SK-N-SH (cell line): ENCODE measurements around the gene TBCCD1. TPM values are rescaled to one million over a fixed set of nuclear protein-coding genes. Genes with fewer than 3 reads are reported as not detected.

Source experiments
- CTCF ChIA-PET: fragments of 300-600, 350-600 bp; formaldehyde crosslinking; extraction: SDS; loops from one replicate; lab custom pipeline; 2021; lab: Yijun Ruan, JAX
- POLR2A ChIA-PET: fragments of 350-600 bp; sonication (Branson Sonifier 250); formaldehyde crosslinking; extraction: SDS; loops from one replicate; lab custom pipeline; 2020; ENCODE audit warnings: antibody characterized with exemption, inconsistent platforms; lab: Yijun Ruan, JAX
- DNase-seq: peaks from one replicate; pipeline ENCODE4 v3.0.0; 2012
- H2AFZ ChIP-seq: fragments of 200-600 bp; sonication (generic); 2 replicates; pipeline ENCODE4 v1.8.1; 2016; ENCODE audit warnings: antibody characterized with exemption, mild to moderate bottlenecking, low read depth
- H3F3A ChIP-seq: fragments of 200-600 bp; sonication (generic); replicated peaks from 2 replicates; pipeline ENCODE3; 2016; ENCODE audit warnings: antibody characterized with exemption, mild to moderate bottlenecking; ENCODE audit not compliant: insufficient read depth
- H3K27ac ChIP-seq, 2 experiments: fragments of 200-500 bp in 1 of 2; fragments of 200-600 bp in 1 of 2; sonication (Bioruptor generic) in 1 of 2; sonication (generic), shearing (Covaris generic) in 1 of 2; 2 replicates each; pipeline versions ENCODE4 v1.5.1 to v1.6.1; 2014 to 2016; ENCODE audit warnings: low read depth in 2 of 2, inconsistent platforms in 1 of 2, low read length in 1 of 2, mild to moderate bottlenecking in 1 of 2, mixed read lengths in 1 of 2
- H3K27me3 ChIP-seq: fragments of 200-600 bp; sonication (generic), shearing (Covaris generic); 2 replicates; pipeline ENCODE4 v1.6.1; 2016; ENCODE audit warnings: mixed run types; ENCODE audit not compliant: insufficient read depth
- H3K36me3 ChIP-seq, 2 experiments: fragments of 200-500 bp in 1 of 2; fragments of 200-600 bp in 1 of 2; sonication (Bioruptor generic) in 1 of 2; sonication (generic) in 1 of 2; replicated peaks in 1 of 2; 2 replicates each; pipeline versions ENCODE3 to v1.5.1; 2014 to 2016; ENCODE audit warnings: low read length in 1 of 2, mild to moderate bottlenecking in 1 of 2; ENCODE audit not compliant: insufficient read depth in 2 of 2, control insufficient read depth in 1 of 2
- H3K4me1 ChIP-seq, 2 experiments: fragments of 200-500 bp in 1 of 2; fragments of 200-600 bp in 1 of 2; sonication (Bioruptor generic) in 1 of 2; sonication (generic), shearing (Covaris generic) in 1 of 2; 2 replicates each; pipeline versions ENCODE4 v1.5.1 to v1.6.1; 2014 to 2016; ENCODE audit warnings: low read depth in 1 of 2, low read length in 1 of 2, mixed run types in 1 of 2; ENCODE audit not compliant: insufficient read depth in 2 of 2, control insufficient read depth in 1 of 2
- H3K4me2 ChIP-seq: fragments of 200-600 bp; sonication (generic), shearing (Covaris generic); 2 replicates; pipeline ENCODE4 v1.6.1; 2017; ENCODE audit warnings: mixed run types
- H3K4me3 ChIP-seq, 2 experiments: fragments of 200-500 bp in 1 of 2; fragments of 200-600 bp in 1 of 2; sonication (Bioruptor generic) in 1 of 2; sonication (generic), shearing (Covaris generic) in 1 of 2; 2 replicates each; pipeline versions ENCODE4 v1.5.1 to v1.8.1; 2014 to 2016; ENCODE audit warnings: low read depth in 2 of 2, inconsistent platforms in 1 of 2, low read length in 1 of 2, mild to moderate bottlenecking in 1 of 2, mixed read lengths in 1 of 2, moderate library complexity in 1 of 2
- H3K79me2 ChIP-seq: fragments of 200-600 bp; sonication (generic); 2 replicates; pipeline ENCODE4 v1.8.1; 2017; ENCODE audit warnings: mild to moderate bottlenecking; ENCODE audit not compliant: insufficient read depth
- H3K9ac ChIP-seq: fragments of 200-600 bp; sonication (generic); 2 replicates; pipeline ENCODE4 v1.6.1; 2017; ENCODE audit warnings: mixed run types
- H3K9me2 ChIP-seq: fragments of 200-600 bp; sonication (generic); 2 replicates; pipeline ENCODE4 v1.6.1; 2017; ENCODE audit warnings: mixed run types
- H3K9me3 ChIP-seq: fragments of 200-600 bp; sonication (generic); 2 replicates; pipeline ENCODE4 v1.6.1; 2017; ENCODE audit warnings: mixed run types, mild to moderate bottlenecking, moderate library complexity
- H4K20me1 ChIP-seq: fragments of 200-600 bp; sonication (generic); 2 replicates; pipeline ENCODE4 v1.6.1; 2017; ENCODE audit warnings: mild to moderate bottlenecking, mixed run types; ENCODE audit not compliant: insufficient read depth
- EP300 ChIP-seq, 2 experiments: IDR thresholded peaks; 2 replicates each; pipeline versions ENCODE4 v1.4.0 to v1.6.1; 2012; ENCODE audit warnings: borderline replicate concordance in 1 of 2, low read depth in 1 of 2, low read length in 1 of 2
- EZH2phosphoT487 ChIP-seq: fragments of 200-600 bp; sonication (generic); IDR thresholded peaks from 2 replicates; pipeline ENCODE4 v1.6.1; 2017; ENCODE audit warnings: low read depth, mixed run types, mild to moderate bottlenecking, antibody characterized with exemption, moderate library complexity, borderline replicate concordance
- FOXM1 ChIP-seq: IDR thresholded peaks from 2 replicates; pipeline ENCODE4 v1.4.0; 2012; ENCODE audit warnings: low read depth, mild to moderate bottlenecking
- GATA2 ChIP-seq: sonication (generic); formaldehyde crosslinking; IDR thresholded peaks from 2 replicates; pipeline ENCODE4 v1.5.0; 2020; ENCODE audit warnings: mild to moderate bottlenecking, missing genetic modification reagents
- IRF3 ChIP-seq: fragments of 150-350 bp; IDR thresholded peaks from 2 replicates; pipeline ENCODE4 v1.6.1; 2016; ENCODE audit warnings: mild to moderate bottlenecking, low read depth, low read length
- MAX ChIP-seq: IDR thresholded peaks from 2 replicates; pipeline ENCODE4 v1.4.0; 2012; ENCODE audit warnings: low read depth
- MXI1 ChIP-seq: IDR thresholded peaks from 2 replicates; pipeline ENCODE4 v1.6.1; 2012; ENCODE audit warnings: mild to moderate bottlenecking, low read depth, low read length, improper control_type of control experiment
- NRF1 ChIP-seq: IDR thresholded peaks from 2 replicates; pipeline ENCODE4 v1.6.1; 2012; ENCODE audit warnings: low read depth, mild to moderate bottlenecking, low read length
- POLR2AphosphoS5 ChIP-seq: IDR thresholded peaks from 2 replicates; pipeline ENCODE4 v1.6.1; 2012; ENCODE audit warnings: low read depth, low read length
- RXRA ChIP-seq: IDR thresholded peaks from 2 replicates; pipeline ENCODE4 v1.4.0; 2012; ENCODE audit warnings: low read depth, mild to moderate bottlenecking, borderline replicate concordance
- SMC3 ChIP-seq: IDR thresholded peaks from 2 replicates; pipeline ENCODE4 v1.6.1; 2012; ENCODE audit warnings: low read depth, low read length, improper control_type of control experiment
- TCF12 ChIP-seq: IDR thresholded peaks from 2 replicates; pipeline ENCODE4 v1.4.0; 2012
- YY1 ChIP-seq: IDR thresholded peaks from 2 replicates; pipeline ENCODE4 v1.4.0; 2012; ENCODE audit warnings: low read depth, mild to moderate bottlenecking
- WGBS: methylation state at CpG from one replicate; pipeline ENCODE4 v1.1.6; 2017; ENCODE audit warnings: low lambda C conversion rate; 5-methylcytosine and 5-hydroxymethylcytosine counted together
- polyA plus RNA-seq, 3 experiments: library from polyadenylated mRNA; depleted of rRNA; stranded (reverse); fragments of >200 nt; gene quantifications; 2 replicates each; pipeline ENCODE4 v1.2.3, GENCODE V29; 2012
- TF ChIP-seq, protein P1 (sequence below): fragments of 200-600 bp; sonication (generic); IDR thresholded peaks from 2 replicates; pipeline ENCODE4 v1.6.1; 2017; ENCODE audit warnings: antibody characterized with exemption, mild to moderate bottlenecking, moderate library complexity
- TF ChIP-seq, protein P2 (sequence below): IDR thresholded peaks from 2 replicates; pipeline ENCODE4; 2012

The TBCCD1 gene
- polyA plus RNA-seq, 1 of the 3 experiments (the other 2 are of a cell fraction), result 6.5 TPM

DNA sequence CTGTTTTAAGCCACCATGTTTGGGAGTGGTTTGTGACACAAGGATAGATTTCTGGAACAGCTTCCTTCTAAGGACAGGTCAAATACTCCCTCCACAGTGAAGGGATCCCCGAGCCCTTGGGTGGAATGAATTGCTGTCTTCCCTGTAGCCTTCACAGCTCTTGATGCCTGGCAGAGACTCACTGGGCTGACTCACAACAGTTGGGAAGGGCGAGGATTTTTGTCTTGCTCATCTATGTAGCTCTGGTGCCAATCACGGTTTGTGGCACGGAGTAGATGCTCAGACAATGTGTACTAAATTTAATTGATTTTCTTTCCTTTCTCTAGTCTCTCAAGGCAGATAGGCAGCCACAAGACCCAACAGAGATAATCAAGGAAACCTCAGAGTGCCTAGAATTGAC is 49.9 kb downstream of the TBCCD1 start:
- no peak overlapping the region for H3K4me2 ChIP-seq
- POLR2A ChIA-PET, result no interaction called here
- WGBS, result 50% methylated on average over 4 of the region's 4 CpGs
- H3K9me2 ChIP-seq, result no peaks in the 10 kb centered on the region
- H3F3A ChIP-seq, result no peaks in the 10 kb centered on the region
- no peaks in the 10 kb centered on the region for H3K79me2 ChIP-seq
- no peak for DNase-seq
- no peak for TF ChIP-seq POLR2AphosphoS5
- TF ChIP-seq FOXM1, result no peak
- no peak for TF ChIP-seq GATA2 (CRISPR knock-in tag)
- TF ChIP-seq MAX, result no peak
- no peak for TF ChIP-seq YY1
- no peak for TF ChIP-seq EZH2phosphoT487
- no peak for TF ChIP-seq RXRA
- no peak for TF ChIP-seq TCF12
- TF ChIP-seq EP300 (IDR thresholded peaks at IDR 0.05; ENCODE audit: borderline replicate concordance in 1 of 2, low read depth in 1 of 2, low read length in 1 of 2), result no peak
- TF ChIP-seq, protein P1, sequence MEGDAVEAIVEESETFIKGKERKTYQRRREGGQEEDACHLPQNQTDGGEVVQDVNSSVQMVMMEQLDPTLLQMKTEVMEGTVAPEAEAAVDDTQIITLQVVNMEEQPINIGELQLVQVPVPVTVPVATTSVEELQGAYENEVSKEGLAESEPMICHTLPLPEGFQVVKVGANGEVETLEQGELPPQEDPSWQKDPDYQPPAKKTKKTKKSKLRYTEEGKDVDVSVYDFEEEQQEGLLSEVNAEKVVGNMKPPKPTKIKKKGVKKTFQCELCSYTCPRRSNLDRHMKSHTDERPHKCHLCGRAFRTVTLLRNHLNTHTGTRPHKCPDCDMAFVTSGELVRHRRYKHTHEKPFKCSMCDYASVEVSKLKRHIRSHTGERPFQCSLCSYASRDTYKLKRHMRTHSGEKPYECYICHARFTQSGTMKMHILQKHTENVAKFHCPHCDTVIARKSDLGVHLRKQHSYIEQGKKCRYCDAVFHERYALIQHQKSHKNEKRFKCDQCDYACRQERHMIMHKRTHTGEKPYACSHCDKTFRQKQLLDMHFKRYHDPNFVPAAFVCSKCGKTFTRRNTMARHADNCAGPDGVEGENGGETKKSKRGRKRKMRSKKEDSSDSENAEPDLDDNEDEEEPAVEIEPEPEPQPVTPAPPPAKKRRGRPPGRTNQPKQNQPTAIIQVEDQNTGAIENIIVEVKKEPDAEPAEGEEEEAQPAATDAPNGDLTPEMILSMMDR, result no peak
- TF ChIP-seq SMC3, result no peak
- no peak for TF ChIP-seq NRF1
- no peak for TF ChIP-seq IRF3
- H3K9me3 ChIP-seq, result no peaks in the 10 kb centered on the region
- CTCF ChIA-PET, result interaction anchor here (1.0 to 3.0 kb wide), 3 partner anchors 9 to 235 kb away, joined by 3 to 13 read pairs (median 3); no protein-coding TSS in a partner anchor
- no peak overlapping the region for H3K4me3 ChIP-seq
- no peak overlapping the region for H3K27ac ChIP-seq
- no peak overlapping the region for H2AFZ ChIP-seq
- H3K9ac ChIP-seq, result no peak overlapping the region
- H3K27me3 ChIP-seq, result no peaks in the 10 kb centered on the region; the same call in 1 of the 2 replicates
- H4K20me1 ChIP-seq, result no peaks in the 10 kb centered on the region
- H3K4me1 ChIP-seq, result peaks cover 0 to 2% of the 10 kb centered on the region in 2 experiments; a peak in 2 of 4 replicates
- no peaks in the 10 kb centered on the region for H3K36me3 ChIP-seq

DNA sequence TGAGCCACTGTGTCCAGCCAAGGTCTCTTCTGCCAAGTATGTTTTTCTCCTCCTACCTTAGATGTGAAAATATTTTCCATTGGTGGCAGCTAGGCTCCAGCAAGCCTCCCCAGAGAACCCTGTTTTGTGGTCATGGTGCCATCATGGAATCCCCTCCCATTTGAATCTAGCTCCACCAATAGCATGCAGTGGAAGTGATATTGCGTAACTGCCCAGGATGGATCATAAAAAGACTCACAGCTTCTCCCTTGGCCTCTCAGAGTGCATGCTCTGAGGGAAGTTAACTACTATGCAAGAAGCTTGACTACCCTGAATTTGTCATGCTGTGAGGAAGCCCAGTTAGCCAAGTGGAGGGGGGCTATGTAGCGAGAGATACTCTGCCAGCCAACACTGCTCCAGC is 50.5 kb downstream of the TBCCD1 start:
- H3K79me2 ChIP-seq, result no peaks in the 10 kb centered on the region
- no peaks in the 10 kb centered on the region for H3K9me2 ChIP-seq
- no peak overlapping the region for H3K9ac ChIP-seq
- H3K4me1 ChIP-seq, result peaks cover 0 to 2% of the 10 kb centered on the region in 2 experiments; a peak in 2 of 4 replicates
- no peak overlapping the region for H3K27ac ChIP-seq
- no peaks in the 10 kb centered on the region; the same call in 1 of the 2 replicates for H3K27me3 ChIP-seq
- POLR2A ChIA-PET, result no interaction called here
- no peak for DNase-seq
- no peak overlapping the region for H3K4me3 ChIP-seq
- no peaks in the 10 kb centered on the region for H3F3A ChIP-seq
- no peak overlapping the region for H3K4me2 ChIP-seq
- no peaks in the 10 kb centered on the region for H3K9me3 ChIP-seq
- WGBS, result 65% methylated on average over 2 of the region's 2 CpGs
- H2AFZ ChIP-seq, result no peak overlapping the region
- H4K20me1 ChIP-seq, result no peaks in the 10 kb centered on the region
- TF ChIP-seq MXI1 (no peak), NRF1 (no peak)
- TF ChIP-seq, protein P2, sequence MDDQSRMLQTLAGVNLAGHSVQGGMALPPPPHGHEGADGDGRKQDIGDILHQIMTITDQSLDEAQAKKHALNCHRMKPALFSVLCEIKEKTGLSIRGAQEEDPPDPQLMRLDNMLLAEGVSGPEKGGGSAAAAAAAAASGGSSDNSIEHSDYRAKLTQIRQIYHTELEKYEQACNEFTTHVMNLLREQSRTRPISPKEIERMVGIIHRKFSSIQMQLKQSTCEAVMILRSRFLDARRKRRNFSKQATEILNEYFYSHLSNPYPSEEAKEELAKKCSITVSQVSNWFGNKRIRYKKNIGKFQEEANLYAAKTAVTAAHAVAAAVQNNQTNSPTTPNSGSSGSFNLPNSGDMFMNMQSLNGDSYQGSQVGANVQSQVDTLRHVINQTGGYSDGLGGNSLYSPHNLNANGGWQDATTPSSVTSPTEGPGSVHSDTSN, result no peak
- TF ChIP-seq, all 33 proteins: peak for 0
- CTCF ChIA-PET, result interaction anchor here (1.4 to 1.5 kb wide), 2 partner anchors 24 to 234 kb away, joined by 3 to 6 read pairs; no protein-coding TSS in a partner anchor
- H3K36me3 ChIP-seq, result no peaks in the 10 kb centered on the region
